GM21515 (cell line): ENCODE measurements around the gene PLEKHA3.
A peak's percentile ranks its signal among the peaks of the same experiment; 100 is the strongest.
"Not testable (repeated sequence)": the region's sequence is repeated elsewhere in the genome, so short reads cannot be mapped to it uniquely, and the experiment has no call there.

ENCODE experiments used
- ATAC-seq: cut with Tn5 transposase; IDR thresholded peaks from one replicate; pipeline ENCODE4 v1.9.1; 2021; ENCODE audit not compliant: unreplicated experiment

Gene PLEKHA3

DNA sequence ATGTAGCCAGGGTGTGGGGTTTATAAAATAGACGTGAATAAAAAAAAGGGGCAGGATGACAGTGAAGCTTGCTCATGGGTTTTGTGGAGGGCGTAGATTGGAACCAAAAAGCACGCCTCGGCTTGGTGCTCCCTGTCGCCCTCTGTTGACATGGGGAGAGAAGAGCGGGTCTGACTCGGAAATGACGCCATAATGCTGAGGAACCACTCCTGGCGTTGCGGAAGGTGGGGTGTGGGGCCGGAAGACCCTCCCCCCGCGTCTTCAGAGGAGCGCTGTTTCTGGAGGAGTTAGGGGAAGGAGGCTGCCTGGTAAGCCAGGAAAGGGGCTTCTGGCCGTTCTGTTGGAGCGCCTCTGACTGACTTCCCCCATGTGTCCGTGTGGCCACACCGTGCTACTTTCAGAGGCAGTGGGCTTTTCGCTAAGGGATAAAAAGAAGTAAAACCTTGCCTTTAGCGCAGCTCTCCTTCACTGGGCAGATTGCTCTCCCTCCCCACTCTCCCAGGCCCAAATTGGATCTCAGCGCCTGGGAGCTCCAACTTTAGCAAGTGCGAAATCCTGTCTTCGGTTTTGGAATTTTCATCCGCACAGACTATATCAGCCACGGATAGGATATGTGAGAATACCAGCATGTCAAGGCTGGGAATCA lies 42.8 kb downstream of the PLEKHA3 start:
- ATAC-seq: peak; percentile 89

DNA sequence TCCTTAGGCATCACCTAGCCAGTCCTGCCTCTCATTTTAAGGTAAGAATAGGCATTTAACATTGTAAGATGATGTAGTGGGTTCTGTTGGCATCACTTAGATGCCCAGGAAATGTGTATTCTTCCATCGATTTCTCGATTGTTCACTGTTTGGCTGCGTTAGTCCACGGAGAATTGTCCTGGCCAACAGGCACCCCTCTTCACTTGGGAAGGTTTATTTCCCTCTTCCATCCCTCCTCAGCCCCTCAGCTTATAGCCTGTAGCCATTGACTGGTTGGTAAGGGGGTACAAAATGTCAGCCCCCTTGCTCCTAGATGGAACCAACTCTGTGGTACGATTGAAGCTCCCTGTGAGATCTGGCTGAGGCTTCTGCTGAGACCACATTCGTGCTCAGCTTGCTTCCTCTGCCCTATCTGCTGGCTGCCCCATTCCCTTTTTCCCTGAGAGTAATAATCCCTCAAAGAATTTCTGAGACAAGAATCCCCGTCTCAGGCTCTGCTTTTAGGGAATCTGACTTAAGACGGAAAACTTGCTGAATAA lies 43.4 kb downstream of the PLEKHA3 start:
- ATAC-seq: no peak

DNA sequence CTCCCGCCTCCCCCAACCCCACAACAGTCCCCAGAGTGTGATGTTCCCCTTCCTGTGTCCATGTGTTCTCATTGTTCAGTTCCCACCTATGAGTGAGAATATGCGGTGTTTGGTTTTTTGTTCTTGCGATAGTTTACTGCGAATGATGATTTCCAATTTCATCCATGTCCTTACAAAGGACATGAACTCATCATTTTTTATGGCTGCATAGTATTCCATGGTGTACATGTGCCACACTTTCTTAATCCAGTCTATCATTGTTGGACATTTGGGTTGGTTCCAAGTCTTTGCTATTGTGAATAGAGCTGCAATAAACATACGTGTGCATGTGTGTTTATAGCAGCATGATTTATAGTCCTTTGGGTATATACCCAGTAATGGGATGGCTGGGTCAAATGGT lies 44.8 kb downstream of the PLEKHA3 start:
- not testable (repeated sequence) for ATAC-seq

DNA sequence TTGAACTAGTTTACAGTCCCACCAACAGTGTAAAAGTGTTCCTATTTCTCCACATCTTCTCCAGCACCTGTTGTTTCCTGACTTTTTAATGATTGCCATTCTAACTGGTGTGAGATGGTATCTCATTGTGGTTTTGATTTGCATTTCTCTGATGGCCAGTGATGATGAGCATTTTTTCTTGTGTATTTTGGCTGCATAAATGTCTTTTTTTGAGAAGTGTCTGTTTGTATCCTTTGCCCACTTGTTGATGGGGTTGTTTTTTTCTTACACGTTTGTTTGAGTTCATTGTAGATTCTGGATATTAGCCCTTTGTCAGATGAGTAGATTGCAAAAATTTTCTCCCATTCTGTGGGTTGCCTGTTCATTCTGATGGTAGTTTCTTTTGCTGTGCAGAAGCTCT lies 45.2 kb downstream of the PLEKHA3 start:
- not testable (repeated sequence) for ATAC-seq

DNA sequence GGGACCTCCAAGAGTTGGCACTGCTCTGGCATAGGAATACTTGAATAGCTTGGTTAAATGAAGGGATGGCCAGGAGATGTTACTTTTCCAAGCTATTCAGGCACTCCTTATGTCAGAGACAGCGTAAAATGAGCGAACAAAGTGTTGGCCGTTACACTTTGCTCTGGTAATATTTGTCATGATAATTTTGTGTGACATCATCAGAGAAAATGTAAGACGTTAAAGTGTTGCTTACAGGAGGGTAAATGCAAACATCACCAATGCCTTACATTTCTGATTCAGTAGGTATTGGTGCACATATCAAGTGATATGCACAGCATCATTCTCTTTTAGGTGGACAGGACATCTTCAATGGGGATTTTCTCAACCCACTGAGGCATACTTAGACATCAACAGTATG lies 46.0 kb downstream of the PLEKHA3 start:
- no peak for ATAC-seq

DNA sequence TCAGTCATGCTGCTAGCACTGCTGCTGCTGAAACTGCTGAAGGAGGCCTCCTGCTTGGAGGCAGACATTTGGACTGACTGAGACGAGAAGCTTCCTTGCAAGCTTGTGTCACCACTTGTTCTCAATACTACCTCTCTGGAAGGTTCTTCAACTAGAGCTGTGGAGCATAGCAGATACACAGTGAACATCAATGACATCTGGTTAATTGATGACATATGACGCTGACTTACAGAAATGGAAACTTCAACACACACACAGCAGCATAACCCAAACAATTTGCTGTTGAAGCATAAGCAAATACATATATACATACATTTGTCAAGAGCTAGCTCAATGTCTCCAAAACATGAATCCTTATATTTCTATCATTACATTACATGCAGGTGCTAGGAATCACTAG lies 47.3 kb downstream of the PLEKHA3 start:
- ATAC-seq: no peak

DNA sequence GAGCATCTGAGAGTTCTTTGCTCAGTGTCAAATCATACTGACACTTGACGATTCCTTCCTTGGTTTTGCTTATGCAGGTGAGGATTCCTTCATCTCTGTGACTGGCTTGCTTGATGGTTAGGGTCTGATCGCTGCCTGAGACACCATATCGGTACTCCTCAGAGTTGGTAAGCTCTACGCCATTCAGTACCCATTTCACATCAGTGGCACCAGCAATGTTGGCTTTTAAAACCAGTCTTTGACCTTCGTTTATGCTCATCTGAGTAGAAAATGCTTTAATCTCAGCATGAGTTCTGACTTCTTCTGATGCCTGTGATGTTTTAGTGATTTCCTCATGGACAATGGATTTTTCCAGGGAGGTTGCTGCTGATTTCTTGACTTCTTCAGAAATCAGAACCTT lies 48.4 kb downstream of the PLEKHA3 start:
- ATAC-seq: no peak

DNA sequence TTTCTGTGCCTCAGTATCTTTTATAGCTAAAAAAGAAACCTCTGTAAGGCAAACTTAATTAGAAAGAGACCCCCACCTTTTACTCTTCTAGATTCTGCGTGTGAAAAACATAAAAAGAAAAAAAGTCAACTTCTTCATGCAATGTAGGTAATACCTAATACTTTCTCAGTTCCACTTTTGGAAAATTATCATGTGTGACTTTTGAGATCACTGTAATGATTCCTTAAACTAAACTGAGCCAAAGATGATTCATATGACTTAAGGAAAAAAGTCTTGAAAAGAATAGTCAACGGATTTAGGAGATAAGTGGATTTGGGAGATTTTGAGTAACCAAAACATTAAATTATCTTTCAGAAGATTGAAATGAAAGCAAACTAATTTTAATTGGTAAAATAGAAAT lies 48.9 kb downstream of the PLEKHA3 start:
- ATAC-seq: no peak

DNA sequence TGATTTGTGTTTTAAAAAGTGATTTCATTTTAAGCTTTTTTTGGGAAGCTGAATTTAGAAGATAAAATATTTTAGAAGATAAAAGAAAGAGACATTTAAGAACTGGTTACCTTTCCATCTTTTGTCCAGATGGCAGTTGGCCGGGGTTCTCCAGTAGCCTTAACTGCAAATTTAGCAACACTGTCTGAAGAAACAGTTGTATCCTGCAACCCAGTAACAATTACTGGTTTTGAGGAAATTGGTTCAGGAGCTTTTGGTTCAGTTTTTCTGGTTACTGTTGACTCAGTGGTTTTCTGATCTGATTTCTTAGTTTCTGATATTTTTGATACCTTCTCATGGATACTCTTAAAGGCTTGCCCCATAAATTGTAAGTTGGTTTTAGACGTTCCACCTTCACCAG lies 49.9 kb downstream of the PLEKHA3 start:
- ATAC-seq: peak; percentile 4

DNA sequence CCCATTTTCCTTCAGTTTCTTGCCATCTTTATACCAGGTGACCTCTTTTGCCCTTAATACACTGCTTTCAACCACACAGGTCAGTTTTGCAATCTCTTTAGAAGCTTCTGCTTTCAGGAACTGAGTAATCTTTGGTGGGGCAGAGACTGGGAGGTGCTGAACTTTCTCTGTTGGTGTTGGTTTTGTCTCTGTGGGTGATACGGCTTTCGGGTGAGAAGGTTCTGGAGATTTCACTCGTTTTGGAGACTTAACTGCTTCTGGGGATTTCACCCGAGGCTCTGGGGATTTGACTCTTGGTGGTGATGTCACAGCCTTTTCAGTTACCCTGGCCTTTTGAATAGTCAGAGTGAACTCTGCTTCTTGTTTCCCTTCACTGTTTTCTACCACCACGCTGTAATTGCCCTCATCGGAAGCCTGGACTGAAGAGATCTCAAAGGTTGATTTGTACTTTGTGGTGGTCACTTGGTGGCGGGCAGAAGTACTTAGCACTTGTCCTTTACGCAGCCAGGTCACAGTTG lies 50.4 kb downstream of the PLEKHA3 start:
- ATAC-seq: peak; percentile 96

DNA sequence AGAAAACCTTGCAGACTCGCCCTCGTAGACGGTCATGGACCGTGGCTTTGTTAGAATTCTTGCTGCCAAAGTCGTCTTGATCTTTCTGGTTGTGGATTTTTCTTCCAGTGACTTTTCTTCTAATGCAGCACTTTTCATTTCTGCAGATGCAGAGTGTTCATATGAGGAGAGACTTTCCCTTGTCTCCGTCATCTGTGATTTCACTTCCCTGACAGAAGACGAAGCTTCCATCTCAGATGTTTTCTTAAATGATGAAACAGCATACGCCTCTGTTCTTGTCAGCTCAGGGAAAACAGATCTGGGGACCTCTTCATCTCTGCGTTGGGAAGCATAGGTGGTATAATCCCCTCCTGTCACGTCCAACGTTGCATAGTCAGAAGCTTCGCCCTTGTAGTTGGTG lies 50.9 kb downstream of the PLEKHA3 start:
- ATAC-seq: no peak

DNA sequence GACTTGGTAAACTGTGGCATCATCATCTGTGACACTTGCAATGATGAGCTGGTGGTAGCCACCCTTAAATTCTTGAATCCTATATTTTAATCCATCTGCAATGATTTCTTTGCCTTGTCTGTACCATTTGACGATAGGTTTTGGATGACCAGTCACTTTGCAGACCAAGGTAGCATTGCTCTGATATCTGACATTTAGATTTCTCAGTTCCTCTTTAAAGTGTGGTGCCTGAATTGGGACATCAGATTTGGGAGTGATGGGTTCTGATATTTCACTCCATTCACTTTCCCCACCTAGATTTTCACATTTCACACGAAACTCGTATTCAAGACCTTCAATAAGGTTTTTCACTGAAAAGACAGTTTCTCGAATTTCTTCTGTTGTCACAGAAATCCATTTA lies 55.8 kb downstream of the PLEKHA3 start:
- ATAC-seq: no peak

DNA sequence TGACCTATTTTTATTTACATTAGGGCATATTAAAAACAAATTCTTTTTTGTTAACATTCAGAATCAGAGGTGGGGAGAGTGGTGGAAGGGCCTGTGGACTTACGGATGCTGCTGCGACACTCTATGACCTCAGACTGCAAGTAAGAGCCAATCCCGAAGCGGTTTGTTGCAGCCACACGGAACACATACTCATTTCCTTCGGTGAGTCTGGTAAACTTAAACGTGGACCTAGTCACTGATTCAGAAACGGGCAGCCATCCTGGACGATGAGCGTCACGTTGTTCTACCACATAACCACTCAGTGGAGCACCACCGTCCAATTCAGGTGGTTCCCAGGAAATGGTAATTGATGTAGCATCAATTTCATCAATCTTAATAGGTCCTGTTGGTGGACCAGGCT lies 61.9 kb downstream of the PLEKHA3 start:
- no peak for ATAC-seq

DNA sequence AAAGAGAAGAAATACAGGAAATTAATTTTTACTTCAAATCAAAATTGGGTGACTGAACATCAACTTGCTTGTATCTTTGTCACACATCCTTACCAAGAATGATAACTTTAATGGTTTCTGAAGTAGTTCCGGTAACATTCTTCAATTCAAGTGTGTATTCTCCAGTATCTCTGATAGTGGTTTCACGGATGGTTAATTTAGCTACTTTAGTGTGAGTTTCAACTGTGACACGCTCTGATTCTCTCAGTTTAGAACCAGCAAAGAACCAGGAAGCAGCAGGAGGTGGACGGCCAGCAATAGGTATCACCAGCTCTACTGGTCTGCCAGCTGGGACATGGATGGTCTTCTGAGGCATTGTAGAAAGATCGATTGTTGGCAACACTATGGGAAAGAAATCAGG lies 62.3 kb downstream of the PLEKHA3 start:
- ATAC-seq: no peak

DNA sequence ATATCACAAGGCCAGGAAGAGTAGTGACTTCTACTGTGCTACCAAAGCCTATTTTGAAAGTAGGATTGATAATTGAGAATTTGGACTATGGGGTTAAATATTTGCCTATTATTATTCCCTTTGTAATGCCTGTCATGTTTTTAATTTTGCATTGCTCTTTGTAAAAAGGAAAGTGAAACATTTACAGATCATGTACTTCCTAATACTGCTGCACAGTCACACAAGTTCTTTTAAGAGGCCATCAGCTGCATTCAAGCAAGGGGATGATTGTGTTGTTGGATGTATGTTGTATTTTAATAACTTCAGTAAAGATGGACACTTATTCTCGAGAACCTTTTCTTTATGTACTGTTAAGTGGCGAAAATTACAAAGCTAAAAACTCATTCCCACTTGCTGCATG lies 70.1 kb downstream of the PLEKHA3 start:
- no peak for ATAC-seq

DNA sequence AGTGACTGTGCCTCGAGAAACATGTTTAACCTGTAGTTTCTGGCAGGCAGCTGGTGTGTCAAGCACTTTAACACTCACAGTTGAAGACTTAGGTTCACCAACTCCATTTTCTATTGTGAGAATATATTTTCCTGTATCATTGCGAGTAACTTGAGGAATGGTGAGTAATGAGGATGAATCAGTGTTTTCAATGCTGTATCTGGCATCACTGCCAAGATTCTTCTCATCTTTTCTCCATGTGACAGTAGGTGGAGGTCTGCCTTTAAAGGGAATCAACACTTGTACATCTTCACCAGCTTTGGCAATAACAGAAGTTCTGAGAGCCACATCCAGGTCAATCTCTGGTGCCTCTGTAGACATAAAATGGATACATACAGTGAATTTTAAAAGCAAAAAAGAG lies 72.8 kb downstream of the PLEKHA3 start:
- ATAC-seq: no peak
